Stimulated activated effector memory CD8-positive, alpha-beta T cell treated with anti-CD3 and anti-CD28 coated beads, Interleukin-12 subunit alpha, Interleukin-12 subunit beta, amount 100 ng/mL, for 72 hours (primary cell): ENCODE results near the gene PRKCB.

Source experiments
- ATAC-seq: fragments of 150-1000 bp; cut with Tn5 transposase; 2 replicates; pipeline ENCODE4 v1.10.0; 2021
- DNase-seq, 2 donors: peaks; one replicate each; pipeline ENCODE4 v3.0.0; 2021 to 2022; ENCODE audit warnings: low spot score in 2 of 2
- H3K27ac Mint-ChIP-seq: one replicate; pipeline ENCODE4 v1.8.0; 2022; ENCODE audit warnings: mild to moderate bottlenecking, mixed read lengths
- H3K36me3 Mint-ChIP-seq: one replicate; pipeline ENCODE4 v1.8.0; 2022; ENCODE audit warnings: mild to moderate bottlenecking, mixed read lengths
- H3K4me1 Mint-ChIP-seq: one replicate; pipeline ENCODE4 v1.8.0; 2022; ENCODE audit warnings: mixed read lengths
- H3K4me3 Mint-ChIP-seq: one replicate; pipeline ENCODE4 v1.8.0; 2022; ENCODE audit warnings: mild to moderate bottlenecking, mixed read lengths
- H3K9me3 Mint-ChIP-seq: one replicate; pipeline ENCODE4 v1.8.0; 2022; ENCODE audit warnings: mixed read lengths

PRKCB gene

DNA sequence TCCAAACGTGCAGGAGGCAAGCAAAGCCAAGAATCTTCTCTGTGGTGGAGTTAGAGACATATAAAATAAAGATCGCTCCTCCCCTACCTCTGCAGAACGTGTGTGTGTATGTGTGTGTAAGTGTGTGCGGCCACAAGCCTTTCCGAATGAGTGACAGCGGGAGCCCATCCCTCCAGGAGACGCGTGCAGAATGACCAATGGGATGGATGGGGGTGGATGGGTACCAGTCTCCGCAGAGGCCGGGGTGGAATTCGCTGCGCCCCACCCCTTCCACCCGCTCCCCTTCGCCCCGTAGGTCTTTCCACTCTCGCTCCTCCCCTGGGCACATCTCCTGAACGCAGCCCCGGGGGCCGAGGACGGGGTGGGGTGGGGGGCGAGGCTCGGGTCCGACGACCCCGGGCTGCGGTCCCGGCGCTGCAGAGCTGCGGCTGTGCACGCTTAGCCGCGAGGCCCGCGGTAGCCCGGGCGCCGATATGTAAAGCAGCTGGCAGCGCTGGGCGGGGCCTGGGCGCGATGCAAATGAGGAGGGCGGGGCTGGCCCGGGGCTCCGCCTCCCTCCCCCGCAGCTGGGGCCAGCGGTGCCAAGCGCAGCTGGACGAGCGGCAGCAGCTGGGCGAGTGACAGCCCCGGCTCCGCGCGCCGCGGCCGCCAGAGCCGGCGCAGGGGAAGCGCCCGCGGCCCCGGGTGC, at the start of gene PRKCB:
Gene PRKCB, plus strand, starts transcription at position 594 of the 688 bp plus-strand sequence.
- peak; percentile 91 for ATAC-seq
- Mint-ChIP-seq H3K4me1 (peaks cover 63% of the 10 kb centered on the region), H3K36me3 (peaks cover 28% of the 10 kb centered on the region), H3K9me3 (peaks cover 6% of the 10 kb centered on the region), H3K27ac (peak within 1 kb of the TSS; percentile 97), H3K4me3 (peak within 1 kb of the TSS; percentile 100)
- peak; percentile 90 to 96 for DNase-seq

DNA sequence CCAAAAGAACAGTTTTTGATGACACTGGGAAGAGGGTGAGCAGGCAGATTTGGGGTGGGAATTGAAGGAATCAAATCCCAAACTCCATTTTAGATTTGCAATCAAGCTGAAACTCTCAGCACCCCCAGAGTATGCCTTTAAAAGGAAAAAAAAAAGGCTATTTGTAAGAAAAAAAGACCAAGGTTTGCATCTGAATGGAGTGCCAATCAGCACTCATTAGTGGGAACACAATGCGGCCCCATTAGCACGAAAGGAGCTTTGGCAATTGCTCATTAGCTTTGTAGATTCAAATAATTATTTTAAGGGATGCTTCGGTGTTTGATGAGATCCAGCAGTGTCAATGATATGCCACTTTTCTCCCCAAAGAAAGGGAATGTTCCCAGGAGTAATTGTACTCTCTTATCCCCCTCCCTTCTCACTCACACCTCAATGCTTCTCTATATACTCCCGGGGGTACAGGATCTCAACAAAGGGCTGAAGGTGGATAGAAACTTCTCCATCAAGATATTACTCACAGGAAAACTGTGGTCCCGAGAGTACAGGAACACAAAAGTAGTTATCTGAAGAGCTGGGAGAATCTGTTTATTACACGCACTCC, 48.7 kb upstream of the PRKCB start:
- no peaks in the 10 kb centered on the region for H3K9me3 Mint-ChIP-seq
- H3K36me3 Mint-ChIP-seq = no peaks in the 10 kb centered on the region
- DNase-seq (no peak), ATAC-seq (no peak)
- H3K4me3 Mint-ChIP-seq = no peak overlapping the region
- no peak overlapping the region for H3K27ac Mint-ChIP-seq
- H3K4me1 Mint-ChIP-seq = no peaks in the 10 kb centered on the region

DNA sequence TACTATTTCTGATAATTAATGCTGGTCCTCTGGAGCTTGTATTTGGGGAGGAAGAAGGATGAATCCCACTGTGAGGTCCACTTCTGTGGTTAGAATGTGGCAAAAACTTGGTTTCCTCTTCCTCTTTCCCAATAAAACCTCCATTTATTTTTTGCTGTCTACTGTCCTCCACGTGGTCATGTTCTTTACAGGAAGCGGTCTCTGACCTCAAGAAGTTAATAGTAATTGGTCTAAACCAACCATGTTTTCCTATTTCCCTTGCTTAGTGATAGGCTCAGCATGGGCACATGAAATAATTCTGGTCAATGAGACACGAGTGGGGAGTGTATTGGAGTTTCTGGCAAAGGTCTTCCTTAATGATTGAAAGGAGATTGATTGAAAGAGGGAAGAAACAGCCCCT, 47.1 kb upstream of the PRKCB start:
- H3K36me3 Mint-ChIP-seq = no peaks in the 10 kb centered on the region
- no peak overlapping the region for H3K4me3 Mint-ChIP-seq
- H3K27ac Mint-ChIP-seq = no peak overlapping the region
- DNase-seq = no peak
- no peaks in the 10 kb centered on the region for H3K9me3 Mint-ChIP-seq
- ATAC-seq = no peak
- no peaks in the 10 kb centered on the region for H3K4me1 Mint-ChIP-seq

DNA sequence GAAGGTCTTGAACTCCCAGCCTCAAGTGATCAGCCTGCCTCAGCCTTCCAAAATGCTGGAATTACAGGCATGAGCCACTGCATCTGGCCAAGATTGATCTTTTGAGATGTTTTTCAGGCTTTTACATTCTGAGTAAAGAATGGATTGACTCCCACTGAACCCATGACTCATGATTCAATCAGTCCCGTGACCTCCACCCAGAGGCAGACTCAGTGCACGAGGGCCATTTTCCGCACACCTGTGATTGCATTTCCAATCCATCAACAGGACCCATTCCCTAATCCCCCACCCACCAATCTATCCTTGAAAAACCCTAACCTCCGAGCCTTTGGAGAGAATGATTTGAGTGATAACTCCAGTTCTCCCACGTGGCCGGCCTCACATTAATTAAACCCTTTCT, 40.4 kb upstream of the PRKCB start:
- DNase-seq (no peak), ATAC-seq (no peak)
- Mint-ChIP-seq H3K36me3 (no peaks in the 10 kb centered on the region), H3K4me1 (no peaks in the 10 kb centered on the region), H3K9me3 (no peaks in the 10 kb centered on the region), H3K27ac (no peak overlapping the region), H3K4me3 (no peak overlapping the region)

DNA sequence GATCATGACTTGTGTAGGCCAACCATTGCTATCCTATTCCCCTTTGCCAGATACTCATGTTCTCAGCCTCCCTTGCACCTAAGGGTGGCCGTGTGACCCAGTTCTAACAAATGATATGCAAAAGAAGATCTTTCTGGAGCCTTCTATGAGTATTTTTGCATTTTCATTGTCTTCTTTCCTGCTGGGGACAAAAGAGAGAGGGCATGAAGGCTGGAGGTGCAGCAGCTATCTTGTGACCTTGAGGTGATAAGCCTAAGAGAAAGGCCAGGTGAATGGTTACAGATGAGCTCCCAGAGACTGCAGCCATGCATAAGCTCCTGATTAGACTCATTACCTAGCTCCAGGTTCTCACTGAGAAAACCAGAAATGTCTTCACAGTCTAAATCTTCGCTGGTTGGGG, 38.8 kb upstream of the PRKCB start:
- peaks cover 6% of the 10 kb centered on the region for H3K36me3 Mint-ChIP-seq
- no peaks in the 10 kb centered on the region for H3K9me3 Mint-ChIP-seq
- peaks cover 7% of the 10 kb centered on the region for H3K4me1 Mint-ChIP-seq
- DNase-seq = no peak
- no peak overlapping the region for H3K27ac Mint-ChIP-seq
- no peak for ATAC-seq
- no peak overlapping the region for H3K4me3 Mint-ChIP-seq

DNA sequence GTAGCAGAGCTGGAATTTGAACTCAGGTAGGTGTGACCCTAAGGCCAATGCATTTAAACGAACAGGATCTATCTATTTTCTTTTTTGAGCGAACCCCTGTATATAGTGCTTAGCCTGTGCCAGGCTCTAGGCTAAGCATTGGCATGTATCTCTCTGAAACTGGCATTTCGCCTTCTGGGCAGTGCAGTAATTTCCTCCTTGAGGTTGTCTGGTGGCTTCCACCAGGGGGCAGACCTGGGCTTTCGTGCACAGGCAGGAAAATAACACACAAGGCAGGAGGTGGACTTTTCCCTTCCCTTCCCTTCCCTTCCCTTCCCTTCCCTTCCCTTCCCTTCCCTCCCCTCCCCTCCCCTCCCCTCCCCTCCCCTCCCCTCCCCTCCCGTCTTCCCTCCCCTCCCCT, 34.4 kb upstream of the PRKCB start:
- Mint-ChIP-seq H3K36me3 (peaks cover 6% of the 10 kb centered on the region), H3K4me1 (peaks cover 17% of the 10 kb centered on the region), H3K9me3 (no peaks in the 10 kb centered on the region), H3K27ac (peak overlapping the region; percentile 75), H3K4me3 (peak overlapping the region; percentile 35)
- DNase-seq (peak; percentile 73 to 82), ATAC-seq (peak; percentile 72)

DNA sequence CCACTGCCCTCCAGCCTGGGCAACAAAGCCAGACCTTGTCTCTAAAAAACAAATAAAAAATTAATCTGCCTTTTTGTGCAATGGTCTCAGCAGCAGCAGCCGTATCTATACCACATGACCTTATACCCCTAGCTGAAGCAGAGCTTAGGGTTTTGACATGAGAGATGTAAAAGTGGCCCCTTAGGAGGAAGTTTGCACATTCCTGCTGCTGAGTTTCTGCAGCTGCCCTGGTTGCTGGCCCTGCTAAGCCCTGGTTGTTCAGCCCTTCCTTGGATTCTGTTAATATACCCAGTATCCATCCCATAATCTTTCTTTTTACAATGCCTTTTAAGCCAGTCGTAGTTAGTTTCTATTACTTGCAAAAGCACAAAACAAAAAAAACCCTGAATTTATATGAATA, 33.0 kb upstream of the PRKCB start:
- Mint-ChIP-seq H3K4me3 (no peak overlapping the region), H3K9me3 (no peaks in the 10 kb centered on the region), H3K27ac (no peak overlapping the region), H3K4me1 (peaks cover 25% of the 10 kb centered on the region), H3K36me3 (peaks cover 6% of the 10 kb centered on the region)
- DNase-seq = no peak
- ATAC-seq = no peak

DNA sequence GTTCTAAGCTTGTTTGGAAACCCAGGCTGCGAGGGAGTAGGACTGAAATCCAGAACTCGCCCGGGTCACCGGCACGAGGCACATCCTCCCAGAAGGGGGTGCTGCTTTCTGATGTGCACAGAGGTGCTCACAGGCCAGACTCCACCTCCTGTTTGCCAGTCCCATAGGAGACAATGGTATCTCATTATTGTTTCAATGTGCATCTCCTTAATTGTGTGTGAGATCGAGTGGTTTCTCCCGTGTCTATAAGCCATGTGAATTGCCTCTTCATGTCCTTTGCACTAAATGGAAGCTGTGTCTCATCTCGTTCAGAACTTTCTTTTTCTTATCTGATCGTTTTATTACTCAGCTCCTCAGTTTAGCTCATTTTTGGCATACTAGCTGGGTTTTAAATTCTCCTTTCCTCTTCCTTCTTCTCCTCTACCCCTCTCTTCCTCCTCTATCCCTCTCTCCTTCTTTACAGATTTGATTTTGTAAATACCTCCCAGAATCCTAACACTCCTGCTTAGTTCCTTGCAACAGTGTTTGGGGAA, 32.1 kb upstream of the PRKCB start:
- Mint-ChIP-seq H3K4me3 (peak overlapping the region; percentile 34), H3K9me3 (no peaks in the 10 kb centered on the region), H3K36me3 (peaks cover 6% of the 10 kb centered on the region), H3K27ac (no peak overlapping the region), H3K4me1 (peaks cover 25% of the 10 kb centered on the region)
- peak; percentile 94 for ATAC-seq
- peak; percentile 48 to 79 for DNase-seq

DNA sequence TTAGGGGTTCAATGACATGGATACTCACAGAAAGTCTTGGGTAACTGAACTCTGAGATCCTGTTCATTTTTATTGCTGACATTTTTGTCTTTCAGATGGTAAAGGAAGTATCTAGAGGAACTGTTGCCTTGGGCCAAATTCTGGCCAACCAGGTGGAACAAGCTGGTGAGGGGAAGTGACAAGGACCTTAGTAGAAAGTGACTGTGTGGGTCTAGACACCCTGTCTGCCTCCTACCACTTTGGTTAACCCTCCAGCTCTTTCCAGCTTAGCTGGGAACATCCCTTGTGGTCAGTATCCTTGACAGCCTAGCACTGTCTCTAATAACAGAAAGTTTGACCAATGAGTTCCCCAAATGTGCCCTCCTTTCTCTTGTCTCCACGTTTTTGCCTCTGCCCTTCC, 28.8 kb upstream of the PRKCB start:
- H3K4me3 Mint-ChIP-seq = no peak overlapping the region
- DNase-seq (no peak), ATAC-seq (no peak)
- peaks cover 18% of the 10 kb centered on the region for H3K4me1 Mint-ChIP-seq
- peak overlapping the region; percentile 56 for H3K27ac Mint-ChIP-seq
- no peaks in the 10 kb centered on the region for H3K36me3 Mint-ChIP-seq
- no peaks in the 10 kb centered on the region for H3K9me3 Mint-ChIP-seq

DNA sequence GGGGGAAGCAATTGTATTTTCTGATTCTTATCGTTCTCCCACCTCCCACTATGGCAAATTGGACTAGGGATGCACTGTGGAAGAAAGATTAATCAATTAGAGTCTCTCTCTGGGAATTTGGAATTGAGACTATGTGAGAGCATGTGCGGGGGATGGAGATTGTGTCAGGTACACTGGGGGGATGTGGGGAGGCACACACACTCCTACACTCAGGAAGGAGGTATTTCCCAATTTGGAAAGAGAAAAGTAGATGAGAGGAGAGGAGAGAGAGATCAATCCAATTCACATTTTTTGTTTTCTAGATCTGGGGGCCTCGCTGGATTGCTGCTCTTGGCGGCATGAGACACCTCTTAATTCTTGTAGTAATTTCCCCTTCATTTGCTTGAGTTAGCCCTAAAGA, 14.3 kb upstream of the PRKCB start:
- H3K4me1 Mint-ChIP-seq = peaks cover 28% of the 10 kb centered on the region
- H3K27ac Mint-ChIP-seq = no peak overlapping the region
- ATAC-seq (no peak), DNase-seq (no peak)
- no peak overlapping the region for H3K4me3 Mint-ChIP-seq
- no peaks in the 10 kb centered on the region for H3K9me3 Mint-ChIP-seq
- no peaks in the 10 kb centered on the region for H3K36me3 Mint-ChIP-seq

DNA sequence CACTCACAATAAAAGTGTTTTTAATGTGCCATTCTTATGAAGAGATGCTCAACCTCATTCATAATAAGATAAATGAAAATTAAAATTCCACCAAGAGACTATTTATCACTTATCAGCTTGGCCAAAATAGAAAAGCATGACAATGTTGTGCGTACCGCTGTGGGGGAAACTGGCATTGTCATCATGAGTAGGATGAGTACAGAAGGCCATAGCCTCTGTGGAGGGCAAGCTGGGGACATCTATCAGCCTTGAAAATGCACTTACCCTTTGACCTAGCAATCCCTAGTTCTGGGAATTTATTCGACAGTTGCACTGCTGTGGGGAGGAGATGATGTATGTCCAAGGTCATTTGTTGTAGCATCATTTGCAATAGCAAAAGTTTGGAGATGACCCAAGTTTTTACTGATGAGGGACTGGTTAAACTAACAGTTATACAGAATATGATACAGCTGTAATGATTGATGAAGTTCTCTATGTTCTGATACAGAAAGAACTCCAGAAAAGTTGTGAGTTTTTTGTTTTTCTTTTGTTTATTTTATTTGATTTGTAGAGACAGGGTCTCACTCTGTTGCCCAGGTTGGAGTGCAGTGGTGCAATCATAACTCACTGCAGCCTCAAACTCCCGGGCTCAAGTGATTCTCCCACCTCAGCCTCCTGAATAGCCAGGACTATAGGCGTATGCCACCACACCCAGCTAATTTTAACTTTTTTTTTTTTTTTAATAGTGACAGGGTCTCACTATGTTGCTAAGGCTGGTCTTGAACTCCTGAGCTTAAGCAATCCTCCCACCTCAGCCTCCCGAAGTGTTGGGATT, 13.7 kb upstream of the PRKCB start:
- no peaks in the 10 kb centered on the region for H3K9me3 Mint-ChIP-seq
- no peak for DNase-seq
- no peak overlapping the region for H3K4me3 Mint-ChIP-seq
- H3K36me3 Mint-ChIP-seq = no peaks in the 10 kb centered on the region
- peaks cover 35% of the 10 kb centered on the region for H3K4me1 Mint-ChIP-seq
- ATAC-seq = no peak
- H3K27ac Mint-ChIP-seq = no peak overlapping the region

DNA sequence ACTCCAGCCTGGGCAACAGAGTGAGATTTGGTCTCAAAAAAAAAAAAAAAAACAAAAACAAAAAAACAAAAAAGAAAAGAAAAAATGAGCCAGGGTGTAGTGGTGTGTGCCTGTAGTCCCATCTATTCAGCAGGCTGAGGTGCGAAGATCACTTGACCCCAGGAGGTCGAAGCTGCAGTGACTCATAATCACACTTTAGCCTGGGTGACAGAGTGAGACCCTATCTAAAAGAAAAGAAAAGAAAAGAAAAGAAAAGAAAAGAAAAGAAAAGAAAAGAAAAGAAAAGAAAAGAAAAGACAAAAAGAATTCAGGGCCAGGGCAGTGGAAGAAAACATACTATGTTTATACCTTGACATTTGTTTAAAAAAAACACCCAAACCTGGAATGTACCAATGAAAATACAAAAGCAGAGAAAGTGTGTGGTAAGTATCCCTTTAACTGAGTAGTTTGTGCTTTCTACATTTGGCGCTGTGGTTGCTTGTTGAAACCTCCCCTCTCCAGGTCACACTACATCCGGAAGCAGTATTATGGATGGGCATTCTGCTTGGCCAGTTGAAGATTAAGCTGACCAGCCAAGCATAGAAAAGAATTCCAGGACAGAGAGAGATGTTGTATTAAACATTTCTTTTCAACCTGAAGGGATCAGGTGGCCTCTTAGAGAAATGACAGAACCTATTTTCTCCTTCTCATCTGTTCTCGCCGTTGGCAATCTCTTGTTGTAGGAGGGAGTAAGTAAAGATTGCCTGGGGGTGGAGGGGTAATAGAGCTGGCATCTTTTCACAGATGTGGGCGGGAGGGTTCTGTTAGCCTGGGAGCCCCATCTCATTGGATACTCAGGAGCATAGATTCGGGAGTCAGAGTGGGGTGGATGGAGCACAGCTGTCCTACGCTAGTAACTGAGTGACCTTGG, 12.1 kb upstream of the PRKCB start:
- DNase-seq = no peak
- no peak overlapping the region for H3K4me3 Mint-ChIP-seq
- H3K9me3 Mint-ChIP-seq = no peaks in the 10 kb centered on the region
- H3K27ac Mint-ChIP-seq = no peak overlapping the region
- H3K4me1 Mint-ChIP-seq = peaks cover 44% of the 10 kb centered on the region
- no peaks in the 10 kb centered on the region for H3K36me3 Mint-ChIP-seq
- ATAC-seq = no peak

DNA sequence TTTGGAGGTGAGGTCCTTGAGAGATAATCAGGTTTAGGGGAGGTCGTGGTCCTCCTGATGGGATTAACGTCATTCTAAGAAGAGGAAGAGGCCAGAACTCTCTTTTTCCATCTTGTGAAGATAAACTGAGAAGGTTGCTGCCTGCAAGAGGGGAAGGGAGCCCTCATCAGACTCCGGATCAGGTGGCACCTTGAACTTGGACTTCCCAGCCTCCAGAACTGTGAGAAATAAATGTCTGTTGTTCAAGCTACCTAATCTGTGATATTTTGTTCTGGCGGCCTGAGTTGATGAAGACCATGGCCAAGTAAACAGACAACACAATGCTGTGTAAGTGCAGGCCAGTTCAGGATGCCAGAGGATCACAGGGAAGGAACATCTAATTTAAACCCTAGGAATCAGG, 10.9 kb upstream of the PRKCB start:
- Mint-ChIP-seq H3K27ac (no peak overlapping the region), H3K4me1 (peaks cover 44% of the 10 kb centered on the region), H3K9me3 (peaks cover 3% of the 10 kb centered on the region)

DNA sequence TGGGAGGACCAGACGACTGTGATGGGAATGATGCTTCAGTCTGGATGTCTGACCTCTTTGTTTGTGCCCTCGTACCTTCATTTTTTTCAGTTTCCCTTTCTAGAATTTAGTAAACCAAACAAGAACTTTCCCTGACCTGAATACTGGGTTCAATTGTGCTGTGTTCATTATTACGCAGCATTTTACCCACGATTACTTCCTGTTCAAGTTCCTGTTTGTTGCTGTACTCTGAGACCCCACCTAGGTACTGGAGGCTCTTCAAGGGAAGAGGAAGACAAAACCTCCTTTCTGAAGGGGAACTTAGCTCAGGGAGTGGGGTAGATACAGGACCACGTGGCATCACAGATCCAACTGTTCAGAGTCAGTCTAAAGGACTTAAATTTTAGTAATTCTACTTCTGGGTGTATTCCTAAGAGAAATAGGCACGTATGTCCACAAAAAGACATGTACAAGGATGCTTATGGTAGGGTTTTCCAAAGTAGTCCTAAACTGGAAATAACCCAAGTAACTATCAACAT, 9.2 kb upstream of the PRKCB start:
- H3K4me3 Mint-ChIP-seq = peak overlapping the region; percentile 33
- DNase-seq (no peak), ATAC-seq (peak; percentile 75)
- H3K4me1 Mint-ChIP-seq = peaks cover 52% of the 10 kb centered on the region
- H3K36me3 Mint-ChIP-seq = no peaks in the 10 kb centered on the region
- H3K27ac Mint-ChIP-seq = peak overlapping the region; percentile 29
- H3K9me3 Mint-ChIP-seq = peaks cover 10% of the 10 kb centered on the region

More for the DNA sequence above, 10.9 kb upstream of the PRKCB start:
- H3K36me3 Mint-ChIP-seq = no peaks in the 10 kb centered on the region
- ATAC-seq (no peak), DNase-seq (no peak)
- no peak overlapping the region for H3K4me3 Mint-ChIP-seq
